ENCODE measurements around the gene SHCBP1L.

Gene SHCBP1L

GRCh38 chr1:182890927-182891610 lies 61.9 kb downstream of the SHCBP1L start:
- no peak for DNase-seq (ENCODE audit: low read depth)

GRCh38 chr1:182889997-182890396 lies 63.0 kb downstream of the SHCBP1L start:
- no peak for DNase-seq (ENCODE audit: low read depth)

GRCh38 chr1:182888736-182889531 lies 64.0 kb downstream of the SHCBP1L start:
- DNase-seq (ENCODE audit: low read depth), result no peak

GRCh38 chr1:182886985-182887384 lies 66.0 kb downstream of the SHCBP1L start:
- no peak for DNase-seq (ENCODE audit: low read depth)

GRCh38 chr1:182885591-182885990 lies 67.4 kb downstream of the SHCBP1L start:
- no peak for DNase-seq (ENCODE audit: low read depth)

GRCh38 chr1:182884872-182885271 lies 68.1 kb downstream of the SHCBP1L start:
- DNase-seq (ENCODE audit: low read depth), result no peak

DNA sequence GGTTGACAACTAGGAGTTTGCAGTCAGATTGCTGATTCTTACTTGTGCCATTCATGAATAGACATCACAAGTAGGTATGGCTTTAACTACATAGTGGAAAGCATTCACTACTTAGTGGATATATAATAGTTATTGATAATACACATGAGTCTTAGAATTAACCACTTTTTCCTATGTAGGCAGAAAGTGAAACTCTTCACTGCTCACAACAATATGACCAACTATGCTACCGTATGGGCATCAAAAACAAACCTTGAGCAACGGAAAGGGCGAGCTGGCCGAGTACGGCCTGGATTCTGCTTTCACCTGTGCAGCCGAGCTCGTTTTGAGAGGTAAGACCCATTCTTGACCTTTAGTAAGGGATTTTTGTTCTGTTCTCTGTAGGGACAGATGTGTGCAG lies 75.1 kb downstream of the SHCBP1L start:
- DNase-seq (ENCODE audit: low read depth), result no peak

DNA sequence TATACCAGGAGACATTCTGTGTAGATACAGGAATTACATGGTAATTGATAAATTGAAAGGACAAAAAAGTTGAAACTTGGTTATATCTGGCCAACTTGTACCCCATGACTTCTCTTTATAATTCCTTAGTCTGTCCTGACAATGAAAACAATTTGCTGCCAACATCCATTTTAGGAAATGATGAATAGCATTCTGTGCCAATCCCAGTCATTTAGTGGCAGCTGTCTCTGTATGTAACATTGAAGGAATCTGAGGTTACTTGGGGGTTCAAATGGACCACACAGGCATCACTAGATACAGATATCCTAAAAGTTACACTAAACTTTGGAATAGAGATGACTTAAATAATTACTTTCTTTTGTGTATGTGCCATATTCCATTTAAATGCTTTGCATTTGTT lies 75.6 kb downstream of the SHCBP1L start:
- DNase-seq (ENCODE audit: low read depth), result no peak

- no peak for DNase-seq (ENCODE audit: low read depth)
These were observed 77.1 kb downstream of the SHCBP1L start for GRCh38 chr1:182875889-182876288.

DNA sequence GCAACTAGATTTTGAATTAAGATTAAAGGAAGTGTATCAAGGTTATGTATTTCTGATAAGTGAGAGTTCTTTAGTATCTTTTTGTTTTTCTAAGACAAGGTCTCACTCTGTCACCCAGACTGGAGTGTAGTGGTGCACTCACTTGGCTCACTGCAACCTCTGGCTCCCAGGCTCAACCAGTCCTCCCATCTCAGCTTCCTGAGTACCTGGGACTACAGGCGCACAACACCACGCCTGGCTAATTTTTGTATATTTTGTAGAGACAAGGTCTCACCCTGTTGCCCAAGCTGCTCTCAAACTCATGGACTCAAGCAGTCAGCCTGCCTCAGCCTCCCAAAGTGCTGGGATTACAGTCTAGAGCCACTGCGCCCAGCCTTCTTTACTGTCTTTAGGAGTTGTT lies 80.1 kb downstream of the SHCBP1L start:
- DNase-seq (ENCODE audit: low read depth), result no peak

GRCh38 chr1:182869241-182869666 lies 83.7 kb downstream of the SHCBP1L start:
- DNase-seq (ENCODE audit: low read depth), result no peak

DNA sequence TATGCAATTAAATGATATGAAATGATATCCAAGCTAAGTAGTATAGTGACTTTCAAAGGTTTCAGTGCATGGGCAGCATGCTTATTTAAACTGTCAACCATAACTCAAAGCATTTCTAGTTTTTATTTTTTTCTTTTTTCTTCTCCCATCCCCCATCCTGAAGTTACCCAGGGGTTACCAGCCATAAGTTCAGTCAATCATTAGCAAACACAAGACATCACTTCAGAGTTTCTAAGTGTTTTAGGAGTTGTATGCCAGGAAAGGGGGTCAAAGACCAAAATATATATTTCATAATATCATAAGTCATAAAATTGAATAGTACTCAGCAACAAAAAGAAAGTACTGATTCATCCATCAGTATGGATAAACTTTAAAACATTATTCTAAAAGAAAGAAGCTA lies 85.1 kb downstream of the SHCBP1L start:
- DNase-seq (ENCODE audit: low read depth), result no peak

GRCh38 chr1:182863940-182864339 lies 89.0 kb downstream of the SHCBP1L start:
- DNase-seq (ENCODE audit: low read depth), result no peak

GRCh38 chr1:182862827-182863226 lies 90.1 kb downstream of the SHCBP1L start:
- DNase-seq (ENCODE audit: low read depth), result no peak

DNA sequence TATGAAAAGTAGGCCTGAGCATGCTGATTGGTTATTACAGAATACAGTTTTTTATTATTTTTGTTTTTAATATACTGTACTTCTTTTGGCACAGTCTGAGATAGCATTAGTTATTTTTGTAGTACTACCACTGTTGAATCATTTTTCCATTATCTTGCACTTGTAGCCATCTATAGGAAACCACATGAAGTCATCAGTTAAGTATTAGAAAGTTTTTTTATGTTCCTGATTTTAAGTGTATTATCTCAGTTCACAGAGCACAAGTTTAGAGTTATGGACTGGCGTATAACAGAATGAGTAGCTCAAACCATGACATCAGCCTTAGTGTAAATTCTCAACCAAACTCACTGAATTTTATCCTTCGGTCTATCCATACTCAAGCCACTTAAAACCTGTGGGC lies 91.0 kb downstream of the SHCBP1L start:
- DNase-seq (ENCODE audit: low read depth), result no peak

DNA sequence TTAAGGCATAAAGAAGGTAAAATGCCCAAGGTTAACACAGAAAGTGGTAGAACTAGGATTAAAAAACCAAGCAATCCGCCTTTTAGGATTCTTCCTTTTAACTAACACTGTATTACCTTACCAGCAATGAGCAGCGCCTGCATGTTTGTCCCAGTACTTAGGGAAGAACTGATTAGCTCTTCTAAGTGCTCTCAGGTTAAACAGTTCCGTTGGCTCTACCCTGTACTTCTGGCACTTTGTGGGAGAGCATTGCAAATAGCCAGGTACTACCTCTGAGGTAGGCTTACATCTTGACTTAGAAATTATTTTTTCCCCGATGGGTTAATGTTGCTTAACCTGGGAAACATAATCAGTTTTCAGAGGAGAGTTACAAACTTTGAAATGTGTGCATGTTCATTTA lies 92.3 kb downstream of the SHCBP1L start:
- no peak for DNase-seq (ENCODE audit: low read depth)

GRCh38 chr1:182857212-182857611 lies 95.8 kb downstream of the SHCBP1L start:
- no peak for DNase-seq (ENCODE audit: low read depth)

DNA sequence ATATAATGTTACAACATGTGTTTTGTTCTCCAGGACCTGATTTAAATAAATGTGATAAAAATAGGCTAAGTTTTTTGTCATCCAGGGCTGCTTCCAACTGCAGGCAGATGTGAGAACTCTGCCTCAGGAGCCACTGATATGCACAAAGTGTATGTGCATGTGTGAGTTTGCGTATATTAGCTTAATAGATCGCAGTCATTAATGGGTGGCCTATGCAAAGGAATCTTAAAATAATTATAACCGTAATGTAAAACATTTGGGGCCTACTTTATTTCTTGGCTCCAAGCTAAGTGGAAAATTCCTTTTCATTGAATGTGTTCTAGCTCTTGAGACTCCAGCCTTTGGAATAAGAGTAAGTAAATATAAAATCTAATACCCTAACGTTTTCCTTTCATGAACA lies 97.1 kb downstream of the SHCBP1L start:
- no peak for DNase-seq (ENCODE audit: low read depth)

GRCh38 chr1:182851825-182852224 lies 101.1 kb downstream of the SHCBP1L start:
- DNase-seq (ENCODE audit: low read depth), result no peak

DNA sequence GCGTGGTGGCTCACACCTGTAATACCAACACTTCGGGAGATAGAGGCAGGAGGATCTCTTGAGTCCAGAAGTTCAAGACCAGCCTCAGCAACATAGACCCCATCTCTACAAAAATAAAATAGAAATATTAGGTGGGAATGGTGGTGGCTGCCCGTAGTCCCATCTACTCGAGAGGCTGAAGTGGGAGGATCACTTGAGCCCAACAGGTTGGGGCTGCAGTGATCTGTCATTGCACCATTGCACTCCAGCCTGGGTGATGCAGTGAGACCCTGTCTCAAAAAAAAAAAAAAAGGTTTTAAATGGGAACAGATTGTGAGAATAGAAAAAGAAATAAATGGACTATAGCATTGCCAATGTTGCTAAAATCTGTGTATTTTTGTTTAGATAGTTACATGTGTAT lies 102.6 kb downstream of the SHCBP1L start:
- no peak for DNase-seq (ENCODE audit: low read depth)

Measured in stimulated activated CD8-positive, alpha-beta memory T cell treated with anti-CD3 and anti-CD28 coated beads, Interleukin-12 subunit alpha, Interleukin-12 subunit beta, amount 100 ng/mL, for 4 hours (primary cell).